ENCODE measurements around the gene MYO1D.
"Not testable (repeated sequence)": the region's sequence is repeated elsewhere in the genome, so short reads cannot be mapped to it uniquely, and the experiment has no call there.

The MYO1D gene

GRCh38 chr17:32896647-32897258 is 19.8 kb upstream of the MYO1D start:
- DNase-seq = no peak

DNA sequence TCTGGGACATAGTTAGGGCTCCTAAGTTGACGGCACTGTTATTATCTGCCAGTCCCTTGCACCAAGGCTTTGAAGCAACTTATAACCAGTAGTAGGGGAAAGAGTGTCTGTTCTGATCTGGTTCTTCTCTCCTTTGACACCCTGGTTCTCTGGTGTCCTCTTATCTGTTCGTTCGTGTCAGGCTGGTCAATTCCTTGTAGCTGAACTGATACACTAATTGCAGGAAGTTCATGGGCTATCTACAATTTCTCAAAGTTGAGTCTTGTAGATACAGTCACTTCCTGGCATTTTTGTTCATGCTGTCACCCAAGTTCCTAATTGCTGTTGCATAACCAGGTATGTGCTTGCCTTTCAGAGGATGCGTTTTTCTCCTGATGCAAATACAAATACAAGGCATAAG is 17.3 kb upstream of the MYO1D start:
- DNase-seq = no peak

DNA sequence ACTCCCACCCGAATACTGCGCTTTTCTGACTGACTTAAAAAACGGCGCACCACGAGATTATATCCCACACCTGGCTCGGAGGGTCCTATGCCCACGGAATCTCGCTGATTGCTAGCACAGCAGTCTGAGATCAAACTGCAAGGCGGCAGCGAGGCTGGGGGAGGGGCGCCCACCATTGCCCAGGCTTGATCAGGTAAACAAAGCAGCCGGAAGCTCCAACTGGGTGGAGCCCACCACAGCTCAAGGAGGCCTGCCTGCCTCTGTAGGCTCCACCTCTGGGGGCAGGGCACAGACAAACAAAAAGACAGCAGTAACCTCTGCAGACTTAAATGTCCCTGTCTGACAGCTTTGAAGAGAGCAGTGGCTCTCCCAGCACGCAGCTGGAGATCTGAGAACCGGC is 10.5 kb upstream of the MYO1D start:
- not testable (repeated sequence) for DNase-seq

DNA sequence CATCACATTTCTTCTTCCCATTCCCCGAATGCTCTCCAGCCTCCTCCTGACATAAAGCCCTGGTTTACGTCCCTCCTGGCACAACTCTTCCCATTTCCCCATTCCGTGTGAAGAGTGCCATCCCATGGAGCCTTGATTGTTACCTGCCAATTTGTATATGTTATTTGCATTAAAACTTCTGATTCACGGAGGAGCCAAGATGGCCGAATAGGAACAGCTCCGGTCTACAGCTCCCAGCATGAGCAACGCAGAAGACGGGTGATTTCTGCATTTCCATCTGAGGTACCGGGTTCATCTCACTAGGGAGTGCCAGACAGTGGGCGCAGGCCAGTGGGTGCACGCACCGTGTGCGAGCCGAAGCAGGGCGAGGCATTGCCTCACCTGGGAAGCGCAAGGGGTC is 10.0 kb upstream of the MYO1D start:
- DNase-seq = not testable (repeated sequence)

DNA sequence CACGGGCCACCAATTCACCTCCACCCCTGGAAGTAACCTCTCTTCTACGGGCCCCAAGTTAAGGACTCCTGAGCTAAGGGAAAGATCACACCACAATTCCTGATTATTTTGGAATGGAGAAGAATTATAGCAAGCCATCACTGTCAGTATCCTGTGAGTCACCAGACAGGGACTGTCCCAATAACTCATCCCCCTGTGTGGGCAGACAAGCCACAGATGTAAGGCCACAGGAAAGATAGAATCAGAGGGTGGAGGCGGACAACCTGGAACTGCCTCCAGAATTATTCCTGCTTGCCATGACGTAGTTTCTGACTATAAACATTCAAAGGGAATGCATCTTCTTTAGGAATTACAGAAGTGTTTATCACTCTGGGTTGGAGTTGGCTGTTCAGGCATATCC is 5.8 kb upstream of the MYO1D start:
- no peak for DNase-seq

DNA sequence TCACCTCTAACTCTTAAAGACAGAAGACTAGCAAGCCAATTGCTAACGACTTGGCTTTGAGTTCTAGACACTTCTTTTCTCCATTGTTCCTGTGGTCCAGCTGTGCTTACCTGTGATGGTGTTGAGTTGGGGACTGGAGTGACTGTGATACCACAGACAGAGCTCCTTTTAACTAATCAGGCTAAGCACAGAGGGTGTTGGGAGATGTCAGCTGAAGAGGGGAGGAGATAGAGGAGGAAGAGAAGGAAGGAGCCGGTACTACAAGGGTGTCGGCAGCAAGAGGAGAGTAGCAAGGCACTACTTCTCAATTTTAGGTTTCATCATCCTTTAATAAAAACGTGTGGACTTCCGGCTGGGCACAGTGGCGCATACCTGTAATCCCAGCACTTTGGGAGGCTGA is 5.1 kb upstream of the MYO1D start:
- DNase-seq = no peak

DNA sequence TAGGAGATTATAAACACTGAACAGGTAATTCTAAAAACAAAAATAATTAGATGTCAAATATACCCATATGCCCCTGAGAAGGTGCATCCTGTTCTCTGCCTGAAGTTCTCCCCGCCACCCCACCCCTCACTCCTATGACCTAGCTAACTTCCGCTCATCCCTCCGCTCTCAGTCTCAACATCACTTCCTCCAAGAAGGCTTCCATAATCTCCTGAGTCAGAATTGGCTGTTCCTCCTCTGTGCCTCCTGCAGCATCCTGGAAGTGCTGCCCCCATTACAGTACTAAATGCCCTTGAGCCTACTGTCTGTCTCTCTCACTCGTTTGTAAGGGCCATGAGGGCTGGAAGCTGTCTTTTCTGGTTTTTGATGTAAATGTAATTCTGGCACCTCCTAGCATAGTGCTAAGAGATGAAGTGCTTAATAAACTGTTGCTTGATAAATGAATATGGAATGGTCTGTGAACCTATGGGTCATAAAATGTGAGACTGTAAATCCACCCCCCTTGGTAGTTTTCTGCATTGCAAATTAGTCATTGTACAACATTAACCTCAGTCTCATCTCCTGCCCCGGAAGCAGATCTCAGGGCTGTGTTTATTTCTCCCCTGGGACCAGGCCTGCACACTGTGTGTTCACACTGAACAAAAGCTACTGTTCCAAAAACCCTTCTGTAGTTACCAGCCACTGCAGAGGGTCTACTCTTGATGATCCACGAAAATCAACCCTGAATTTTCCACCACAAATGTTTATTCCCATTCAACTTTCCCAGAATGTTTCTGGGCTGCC is 3.9 kb upstream of the MYO1D start:
- DNase-seq = no peak

- DNase-seq = no peak
Observed at GRCh38 chr17:32879134-32879533, 2.2 kb upstream of the MYO1D start.

GRCh38 chr17:32878211-32878610 is 1.3 kb upstream of the MYO1D start:
- DNase-seq = no peak

- peak; percentile 83 for DNase-seq
Observed at GRCh38 chr17:32877164-32877764, 340 bp upstream of the MYO1D start.

DNA sequence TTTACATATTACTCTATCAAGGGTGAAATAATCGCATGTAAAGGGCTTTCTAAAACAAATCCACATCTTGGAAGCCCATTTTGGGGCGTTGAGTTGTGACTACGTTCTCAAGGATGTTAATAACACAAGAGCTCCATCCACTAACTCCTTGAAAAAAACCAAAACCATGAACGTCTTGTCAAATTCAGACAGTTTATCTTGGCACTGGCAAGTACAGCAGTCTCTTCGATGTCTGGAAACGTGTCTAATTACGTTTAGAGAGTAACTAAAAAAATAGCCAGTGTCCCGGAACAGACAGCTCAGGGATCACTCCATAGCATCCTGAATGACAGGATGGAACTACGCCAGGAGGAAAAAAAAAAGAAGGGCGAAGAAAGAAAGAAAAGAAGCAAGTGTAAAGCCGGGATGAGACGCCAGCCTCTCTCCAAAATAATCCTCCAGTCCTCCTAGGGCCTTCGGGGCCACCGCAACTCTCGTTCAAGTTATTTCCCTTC is 954 bp downstream of the MYO1D start:
- no peak for DNase-seq

GRCh38 chr17:32875230-32875917 is 1.6 kb downstream of the MYO1D start:
- DNase-seq = no peak

- DNase-seq = no peak
Observed at GRCh38 chr17:32873114-32873513, 3.8 kb downstream of the MYO1D start.

DNA sequence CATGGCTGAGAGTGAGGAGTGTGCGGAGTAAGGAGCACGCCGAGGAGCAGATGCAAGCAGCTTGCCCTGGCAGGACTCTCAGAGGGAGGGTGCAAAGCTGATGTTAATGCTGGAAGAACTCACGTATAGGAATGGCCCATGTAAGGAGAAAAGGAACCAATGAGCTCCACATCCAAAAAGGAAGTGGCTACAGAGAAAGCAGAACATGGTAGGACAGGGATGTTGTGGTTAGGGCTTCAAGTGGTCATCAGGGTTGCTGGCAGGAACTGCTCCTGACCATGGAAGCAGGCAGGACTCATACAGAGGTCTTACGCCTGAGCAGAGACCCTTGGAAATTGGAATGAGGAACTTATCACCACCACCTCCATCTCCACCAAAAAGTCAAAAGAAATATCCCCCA is 5.2 kb downstream of the MYO1D start:
- DNase-seq = no peak

- DNase-seq = no peak
Observed at GRCh38 chr17:32870969-32871368, 6.0 kb downstream of the MYO1D start.

DNA sequence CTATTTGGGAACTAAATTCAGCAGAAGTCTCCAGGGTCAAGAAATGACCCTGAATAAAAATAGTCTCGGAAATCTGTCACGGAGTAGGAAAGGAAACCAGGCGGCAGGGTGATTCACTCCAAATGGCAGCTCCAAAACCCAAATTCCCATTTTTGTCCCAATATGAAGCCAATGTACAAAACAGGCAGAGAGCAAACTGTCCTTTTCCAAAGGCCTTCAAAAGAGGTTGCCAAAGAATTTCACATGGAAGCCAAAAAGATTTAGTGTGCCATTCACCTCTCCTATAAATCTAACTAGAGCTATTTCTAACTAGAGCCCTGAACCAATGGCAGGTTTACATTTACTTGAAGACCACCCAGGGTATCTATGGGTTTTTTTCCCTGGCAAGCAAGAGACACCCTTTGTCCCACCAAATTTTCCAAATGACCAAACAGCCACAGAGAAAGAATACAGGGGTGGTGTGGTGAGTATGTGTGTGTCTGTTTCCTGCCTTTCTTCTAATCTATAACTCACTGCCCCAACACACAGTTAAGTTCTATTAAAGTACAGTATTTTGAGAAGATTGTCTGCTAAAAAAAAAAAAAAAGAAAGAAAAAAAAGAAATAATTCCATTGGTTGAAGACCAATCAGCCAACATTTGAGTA is 6.8 kb downstream of the MYO1D start:
- DNase-seq = peak; percentile 14

DNA sequence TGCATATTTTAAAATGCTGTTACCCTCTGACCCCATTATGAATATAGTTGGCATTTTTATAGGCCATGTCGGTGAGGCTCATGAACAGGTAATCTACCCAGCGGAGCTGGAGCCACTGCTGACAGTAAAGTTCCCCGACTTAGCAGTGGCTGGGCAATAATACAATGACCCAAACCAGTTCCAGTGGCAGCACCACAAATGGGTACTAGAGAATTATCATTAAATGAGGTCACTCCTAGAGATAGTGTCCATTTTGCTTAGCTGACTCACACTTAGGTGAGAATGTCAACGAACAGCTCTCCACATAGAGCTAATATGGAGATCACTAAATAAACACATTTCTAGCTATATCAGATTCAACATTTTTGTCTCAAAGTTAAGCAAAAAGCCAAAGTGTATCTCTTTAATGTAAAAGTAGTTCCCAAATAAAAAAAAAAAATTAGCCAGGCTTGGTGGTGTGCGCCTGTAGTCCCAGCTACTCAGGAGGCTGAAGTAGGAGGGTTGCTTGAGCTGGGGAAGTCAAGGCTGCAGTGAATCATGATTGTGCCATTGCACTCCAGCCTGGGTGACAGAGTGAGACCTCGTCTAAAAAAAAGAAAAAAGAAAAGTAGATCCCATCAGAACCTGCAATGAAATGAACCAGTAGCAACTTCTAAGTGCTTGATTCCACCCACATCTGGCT is 7.4 kb downstream of the MYO1D start:
- no peak for DNase-seq

DNA sequence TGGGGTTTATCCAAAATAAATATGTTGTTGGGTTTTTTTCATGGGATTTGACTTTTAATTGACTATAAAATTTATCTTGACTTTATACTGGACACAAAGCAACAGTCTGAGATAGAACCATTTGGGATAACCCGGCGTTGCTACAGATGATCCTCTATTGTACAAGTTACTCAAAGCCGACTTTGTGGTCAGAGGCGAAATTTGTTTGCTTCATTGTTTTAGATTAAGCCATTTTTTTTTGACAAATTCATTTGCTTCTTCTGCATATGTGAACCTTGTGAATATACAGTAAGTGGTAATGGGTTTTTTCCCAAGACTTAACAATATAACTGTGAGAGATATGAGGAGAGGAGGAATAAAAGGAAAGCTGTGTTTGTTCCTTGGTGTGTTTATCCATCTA is 11.8 kb downstream of the MYO1D start:
- DNase-seq = no peak

DNA sequence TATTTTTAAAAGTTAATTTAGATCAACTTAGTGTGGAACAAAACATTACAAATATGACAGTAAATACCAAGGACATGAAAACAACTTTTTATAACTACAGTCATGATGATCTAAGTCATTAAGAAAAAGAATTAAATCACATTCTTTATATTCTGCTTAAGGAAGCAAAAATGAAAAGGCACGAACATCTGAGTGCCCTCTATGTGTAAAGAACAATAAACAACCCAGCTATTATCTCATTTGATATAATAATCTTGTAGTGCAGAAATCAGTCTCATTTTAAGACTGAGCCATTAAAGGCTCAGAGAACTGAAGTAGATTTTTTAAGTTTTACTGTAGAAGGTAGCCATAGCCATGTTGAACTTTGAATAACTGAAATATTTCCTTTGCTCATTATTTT is 13.4 kb downstream of the MYO1D start:
- DNase-seq = no peak

DNA sequence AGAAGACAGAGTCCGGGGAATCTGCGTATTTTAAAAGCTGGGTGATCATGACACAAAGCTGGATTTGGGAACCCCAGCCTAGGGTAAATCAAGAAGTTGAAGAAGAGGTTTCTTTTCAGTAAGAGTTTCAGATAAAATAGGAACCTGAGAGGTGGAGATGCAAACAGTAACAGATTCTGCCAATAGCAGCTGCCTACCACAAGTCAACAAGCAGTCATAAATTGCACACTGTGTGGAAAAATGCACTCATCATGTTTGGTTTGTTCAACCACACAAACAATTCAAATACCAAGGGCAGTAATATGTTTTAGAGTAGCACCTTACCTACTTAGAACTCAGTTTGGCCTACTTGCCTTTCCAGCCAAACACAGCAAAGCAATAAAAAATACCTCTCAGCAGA is 14.0 kb downstream of the MYO1D start:
- no peak for DNase-seq

- no peak for DNase-seq
Observed at GRCh38 chr17:32861981-32862380, 14.9 kb downstream of the MYO1D start.
